Measurements from ENCODE around the gene HIPK2.

Gene HIPK2
- 60.0 to 90.4 (median 72.2) reads per million in 3 donors for total RNA-seq

GRCh38 chr7:139777948-139778841 lies at the start of gene HIPK2:
Gene HIPK2 (minus strand): TSS chr7:139777998. CDS start chr7:139777623, 375 bp downstream.
- Histone ChIP-seq H3K4me3 (ENCODE audit: insufficient read depth, low read depth, low read length, poor library complexity, severe bottlenecking) (peak within 1 kb of the TSS; percentile 83), H3K27ac (ENCODE audit: insufficient read depth, low read length, poor library complexity, severe bottlenecking) (peak within 1 kb of the TSS; percentile 80), H3K27me3 (replicated peaks; ENCODE audit: control insufficient read depth, insufficient read depth, low read length, poor library complexity, severe bottlenecking) (no peaks in the 10 kb centered on the region), H3K4me1 (ENCODE audit: control insufficient read depth, insufficient read depth, low read length, poor library complexity, severe bottlenecking) (peaks cover 19% of the 10 kb centered on the region), H3K36me3 (ENCODE audit: control insufficient read depth, insufficient read depth, low read length) (no peaks in the 10 kb centered on the region), H3K9me3 (ENCODE audit: control insufficient read depth, low read length) (no peaks in the 10 kb centered on the region)
- DNase-seq: peak; percentile 53 to 63 (median 57)

GRCh38 chr7:139827042-139827441 lies 49.2 kb upstream of the HIPK2 start:
- no peak for DNase-seq
- Histone ChIP-seq H3K27me3 (replicated peaks; ENCODE audit: control insufficient read depth, insufficient read depth, low read length, poor library complexity, severe bottlenecking) (no peaks in the 10 kb centered on the region), H3K4me1 (ENCODE audit: control insufficient read depth, insufficient read depth, low read length, poor library complexity, severe bottlenecking) (peaks cover 6% of the 10 kb centered on the region)

GRCh38 chr7:139825666-139826290 lies 48.0 kb upstream of the HIPK2 start:
- no peaks in the 10 kb centered on the region for H3K9me3 ChIP-seq (ENCODE audit: control insufficient read depth, low read length)
- H3K27ac ChIP-seq (ENCODE audit: insufficient read depth, low read length, poor library complexity, severe bottlenecking): no peak overlapping the region
- no peak overlapping the region for H3K4me3 ChIP-seq (ENCODE audit: insufficient read depth, low read depth, low read length, poor library complexity, severe bottlenecking)
- H3K27me3 ChIP-seq (replicated peaks; ENCODE audit: control insufficient read depth, insufficient read depth, low read length, poor library complexity, severe bottlenecking): no peaks in the 10 kb centered on the region
- no peaks in the 10 kb centered on the region for H3K36me3 ChIP-seq (ENCODE audit: control insufficient read depth, insufficient read depth, low read length)
- DNase-seq: no peak
- peaks cover 6% of the 10 kb centered on the region for H3K4me1 ChIP-seq (ENCODE audit: control insufficient read depth, insufficient read depth, low read length, poor library complexity, severe bottlenecking)

More at GRCh38 chr7:139827042-139827441, 49.2 kb upstream of the HIPK2 start:
- no peaks in the 10 kb centered on the region for H3K9me3 ChIP-seq (ENCODE audit: control insufficient read depth, low read length)
- H3K4me3 ChIP-seq (ENCODE audit: insufficient read depth, low read depth, low read length, poor library complexity, severe bottlenecking): no peak overlapping the region
- no peaks in the 10 kb centered on the region for H3K36me3 ChIP-seq (ENCODE audit: control insufficient read depth, insufficient read depth, low read length)
- no peak overlapping the region for H3K27ac ChIP-seq (ENCODE audit: insufficient read depth, low read length, poor library complexity, severe bottlenecking)

- peaks cover 6% of the 10 kb centered on the region for H3K4me1 ChIP-seq (ENCODE audit: control insufficient read depth, insufficient read depth, low read length, poor library complexity, severe bottlenecking)
- DNase-seq: no peak
- H3K27me3 ChIP-seq (replicated peaks; ENCODE audit: control insufficient read depth, insufficient read depth, low read length, poor library complexity, severe bottlenecking): no peaks in the 10 kb centered on the region
- H3K27ac ChIP-seq (ENCODE audit: insufficient read depth, low read length, poor library complexity, severe bottlenecking): no peak overlapping the region
- H3K4me3 ChIP-seq (ENCODE audit: insufficient read depth, low read depth, low read length, poor library complexity, severe bottlenecking): no peak overlapping the region
- H3K9me3 ChIP-seq (ENCODE audit: control insufficient read depth, low read length): no peaks in the 10 kb centered on the region
- no peaks in the 10 kb centered on the region for H3K36me3 ChIP-seq (ENCODE audit: control insufficient read depth, insufficient read depth, low read length)
These were observed 46.2 kb upstream of the HIPK2 start for GRCh38 chr7:139823959-139824521.

GRCh38 chr7:139822855-139823254 lies 45.1 kb upstream of the HIPK2 start:
- no peaks in the 10 kb centered on the region for H3K27me3 ChIP-seq (replicated peaks; ENCODE audit: control insufficient read depth, insufficient read depth, low read length, poor library complexity, severe bottlenecking)
- H3K4me1 ChIP-seq (ENCODE audit: control insufficient read depth, insufficient read depth, low read length, poor library complexity, severe bottlenecking): no peaks in the 10 kb centered on the region
- no peak overlapping the region for H3K4me3 ChIP-seq (ENCODE audit: insufficient read depth, low read depth, low read length, poor library complexity, severe bottlenecking)
- no peaks in the 10 kb centered on the region for H3K36me3 ChIP-seq (ENCODE audit: control insufficient read depth, insufficient read depth, low read length)
- DNase-seq: no peak
- H3K27ac ChIP-seq (ENCODE audit: insufficient read depth, low read length, poor library complexity, severe bottlenecking): no peak overlapping the region
- H3K9me3 ChIP-seq (ENCODE audit: control insufficient read depth, low read length): no peaks in the 10 kb centered on the region

GRCh38 chr7:139821349-139822105 lies 43.7 kb upstream of the HIPK2 start:
- Histone ChIP-seq H3K36me3 (ENCODE audit: control insufficient read depth, insufficient read depth, low read length) (no peaks in the 10 kb centered on the region), H3K9me3 (ENCODE audit: control insufficient read depth, low read length) (no peaks in the 10 kb centered on the region), H3K4me1 (ENCODE audit: control insufficient read depth, insufficient read depth, low read length, poor library complexity, severe bottlenecking) (no peaks in the 10 kb centered on the region), H3K27ac (ENCODE audit: insufficient read depth, low read length, poor library complexity, severe bottlenecking) (no peak overlapping the region), H3K27me3 (replicated peaks; ENCODE audit: control insufficient read depth, insufficient read depth, low read length, poor library complexity, severe bottlenecking) (no peaks in the 10 kb centered on the region), H3K4me3 (ENCODE audit: insufficient read depth, low read depth, low read length, poor library complexity, severe bottlenecking) (no peak overlapping the region)
- no peak for DNase-seq

- H3K36me3 ChIP-seq (ENCODE audit: control insufficient read depth, insufficient read depth, low read length): no peaks in the 10 kb centered on the region
- no peaks in the 10 kb centered on the region for H3K9me3 ChIP-seq (ENCODE audit: control insufficient read depth, low read length)
- no peaks in the 10 kb centered on the region for H3K27me3 ChIP-seq (replicated peaks; ENCODE audit: control insufficient read depth, insufficient read depth, low read length, poor library complexity, severe bottlenecking)
- no peak overlapping the region for H3K27ac ChIP-seq (ENCODE audit: insufficient read depth, low read length, poor library complexity, severe bottlenecking)
- no peak for DNase-seq
- H3K4me1 ChIP-seq (ENCODE audit: control insufficient read depth, insufficient read depth, low read length, poor library complexity, severe bottlenecking): no peaks in the 10 kb centered on the region
- no peak overlapping the region for H3K4me3 ChIP-seq (ENCODE audit: insufficient read depth, low read depth, low read length, poor library complexity, severe bottlenecking)
These were observed 42.3 kb upstream of the HIPK2 start for GRCh38 chr7:139820089-139820488.

GRCh38 chr7:139817249-139817648 lies 39.5 kb upstream of the HIPK2 start:
- Histone ChIP-seq H3K9me3 (ENCODE audit: control insufficient read depth, low read length) (no peaks in the 10 kb centered on the region), H3K27ac (ENCODE audit: insufficient read depth, low read length, poor library complexity, severe bottlenecking) (no peak overlapping the region), H3K27me3 (replicated peaks; ENCODE audit: control insufficient read depth, insufficient read depth, low read length, poor library complexity, severe bottlenecking) (no peaks in the 10 kb centered on the region), H3K4me3 (ENCODE audit: insufficient read depth, low read depth, low read length, poor library complexity, severe bottlenecking) (no peak overlapping the region), H3K4me1 (ENCODE audit: control insufficient read depth, insufficient read depth, low read length, poor library complexity, severe bottlenecking) (no peaks in the 10 kb centered on the region), H3K36me3 (ENCODE audit: control insufficient read depth, insufficient read depth, low read length) (no peaks in the 10 kb centered on the region)
- DNase-seq: no peak

GRCh38 chr7:139813689-139814088 lies 35.9 kb upstream of the HIPK2 start:
- Histone ChIP-seq H3K9me3 (ENCODE audit: control insufficient read depth, low read length) (no peaks in the 10 kb centered on the region), H3K4me3 (ENCODE audit: insufficient read depth, low read depth, low read length, poor library complexity, severe bottlenecking) (no peak overlapping the region), H3K27ac (ENCODE audit: insufficient read depth, low read length, poor library complexity, severe bottlenecking) (no peak overlapping the region), H3K27me3 (replicated peaks; ENCODE audit: control insufficient read depth, insufficient read depth, low read length, poor library complexity, severe bottlenecking) (no peaks in the 10 kb centered on the region), H3K36me3 (ENCODE audit: control insufficient read depth, insufficient read depth, low read length) (no peaks in the 10 kb centered on the region), H3K4me1 (ENCODE audit: control insufficient read depth, insufficient read depth, low read length, poor library complexity, severe bottlenecking) (no peaks in the 10 kb centered on the region)
- DNase-seq: no peak
